GM19372 (cell line): Measurements from ENCODE around the gene KRT2.
"Not testable (repeated sequence)": the region's sequence is repeated elsewhere in the genome, so short reads cannot be mapped to it uniquely, and the experiment has no call there.

Source experiments
- ATAC-seq: cut with Tn5 transposase; IDR thresholded peaks from one replicate; pipeline ENCODE4 v1.9.1; 2021; ENCODE audit warnings: mild to moderate bottlenecking, low read depth, moderate library complexity; ENCODE audit not compliant: unreplicated experiment

Gene KRT2

GRCh38 chr12:52685406-52685890 is 33.4 kb upstream of the KRT2 start:
- ATAC-seq, result no peak

- no peak for ATAC-seq
Measured at GRCh38 chr12:52684431-52684830, 32.4 kb upstream of the KRT2 start.

DNA sequence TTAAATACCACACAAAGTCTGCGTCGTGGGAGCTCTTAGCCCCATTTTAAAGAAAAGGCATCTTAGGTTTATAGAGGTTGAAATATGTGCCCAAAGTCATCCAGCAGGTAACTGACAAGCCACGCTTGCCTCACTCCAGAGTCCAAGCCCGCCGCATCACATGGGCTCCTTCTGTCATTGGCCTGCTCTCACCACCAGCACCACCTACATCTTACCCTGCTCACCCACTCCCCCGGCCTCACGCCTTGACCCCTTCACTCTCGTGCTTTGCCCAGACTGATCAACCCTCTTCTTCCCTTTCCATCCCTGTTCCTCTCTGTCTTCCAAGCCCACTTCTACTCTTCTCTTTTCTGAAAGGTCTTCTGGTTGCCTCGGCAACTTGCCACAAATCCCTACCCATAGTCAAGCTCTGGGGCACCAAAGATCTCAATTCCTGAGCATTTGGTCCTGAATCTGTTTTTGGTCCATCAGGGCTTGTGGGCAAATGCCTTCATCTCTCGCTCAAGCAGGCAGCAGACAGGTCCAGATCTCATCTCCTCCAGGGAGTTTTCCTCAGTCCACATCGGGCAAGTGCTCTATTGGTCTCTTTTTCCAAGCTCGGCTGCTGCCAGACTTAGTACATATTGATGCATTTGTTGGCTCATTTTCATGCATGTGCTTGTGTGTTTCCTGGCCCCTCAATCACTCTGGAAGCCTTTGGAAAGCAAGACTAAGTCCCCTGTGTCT is 31.7 kb upstream of the KRT2 start:
- ATAC-seq, result no peak

- no peak for ATAC-seq
Measured at GRCh38 chr12:52682938-52683574, 31.0 kb upstream of the KRT2 start.

GRCh38 chr12:52682381-52682660 is 30.3 kb upstream of the KRT2 start:
- ATAC-seq, result no peak

DNA sequence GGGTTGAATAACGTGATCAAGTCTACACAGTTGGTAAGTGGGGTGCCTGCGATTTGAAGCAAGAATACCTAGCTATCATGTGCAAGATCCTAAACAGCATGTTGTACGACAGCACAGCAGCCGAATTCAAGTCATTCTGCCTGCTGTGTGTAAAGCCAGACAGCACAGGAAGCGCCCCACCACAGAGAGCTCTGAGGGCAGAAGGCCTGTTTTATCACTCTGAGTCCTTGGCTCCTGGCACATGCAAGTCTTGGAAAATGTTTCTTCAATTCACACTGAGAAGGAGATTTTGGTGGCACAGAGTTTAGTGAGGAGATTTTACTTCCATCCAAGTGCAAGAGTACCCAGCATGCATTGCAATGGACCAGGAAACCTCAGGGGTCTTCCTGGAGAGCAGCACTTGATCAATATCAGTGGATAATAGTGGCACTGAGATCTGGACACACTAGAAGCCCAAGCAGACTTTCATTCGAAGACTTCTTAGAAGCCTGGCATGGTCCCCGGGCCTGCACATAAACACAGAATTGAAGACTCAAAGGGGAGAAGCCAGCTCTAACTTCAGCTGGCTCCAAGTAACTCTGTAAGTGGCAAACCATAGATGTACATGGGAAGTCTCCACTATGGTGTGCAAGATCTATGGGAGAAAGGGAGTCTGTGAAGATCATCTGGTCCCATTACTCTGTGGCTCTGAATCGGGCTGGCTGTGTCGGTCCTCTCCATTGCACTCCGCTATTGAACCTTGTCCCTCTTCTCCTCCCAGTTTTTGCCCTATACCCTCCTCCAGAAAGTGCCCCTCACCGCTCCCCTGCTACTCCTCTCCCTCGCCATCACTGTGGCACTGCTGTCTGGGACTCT is 29.7 kb upstream of the KRT2 start:
- ATAC-seq, result no peak

DNA sequence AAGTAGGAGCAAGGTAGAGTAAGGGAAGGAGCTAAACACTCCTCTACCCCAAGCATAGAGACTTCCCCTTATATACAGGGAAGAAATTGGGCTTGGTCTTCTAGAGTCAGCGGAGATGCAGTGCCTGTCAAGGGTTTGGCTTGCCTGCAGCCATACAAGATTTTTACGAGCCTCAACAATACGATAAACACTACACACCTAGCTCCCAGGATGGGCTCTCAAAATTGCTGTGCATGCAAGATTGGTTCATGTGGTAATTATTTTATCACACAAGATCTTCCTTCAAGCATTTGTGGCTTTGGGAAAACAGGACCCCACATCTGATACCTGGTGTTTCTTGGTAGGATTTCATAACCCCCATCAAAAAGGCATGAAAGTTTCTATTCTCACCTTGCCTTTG is 28.4 kb upstream of the KRT2 start, which contains the start of gene KRT1:
Gene KRT1 (minus strand): TSS at position 45 of the 400 bp plus-strand sequence. CDS start 59 bp downstream, outside the sequence.
- no peak for ATAC-seq

DNA sequence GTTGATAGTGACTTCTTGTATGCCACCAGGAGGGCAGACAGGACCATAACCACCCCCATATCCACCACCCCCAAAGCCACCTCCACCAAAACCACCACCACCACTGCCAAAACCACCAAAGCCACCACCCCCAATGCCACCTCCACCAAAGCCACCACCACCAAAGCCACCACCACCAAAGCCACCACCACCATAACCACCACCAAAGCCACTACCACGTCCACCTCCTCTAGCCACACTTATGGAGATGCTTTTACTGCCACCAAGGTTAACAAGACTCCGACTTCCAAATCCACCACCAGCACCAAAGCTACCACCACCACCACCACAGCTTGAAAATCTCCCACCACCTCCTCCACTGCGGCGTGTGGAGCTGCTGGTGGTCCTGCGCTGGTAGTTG is 27.9 kb upstream of the KRT2 start:
- ATAC-seq, result no peak

DNA sequence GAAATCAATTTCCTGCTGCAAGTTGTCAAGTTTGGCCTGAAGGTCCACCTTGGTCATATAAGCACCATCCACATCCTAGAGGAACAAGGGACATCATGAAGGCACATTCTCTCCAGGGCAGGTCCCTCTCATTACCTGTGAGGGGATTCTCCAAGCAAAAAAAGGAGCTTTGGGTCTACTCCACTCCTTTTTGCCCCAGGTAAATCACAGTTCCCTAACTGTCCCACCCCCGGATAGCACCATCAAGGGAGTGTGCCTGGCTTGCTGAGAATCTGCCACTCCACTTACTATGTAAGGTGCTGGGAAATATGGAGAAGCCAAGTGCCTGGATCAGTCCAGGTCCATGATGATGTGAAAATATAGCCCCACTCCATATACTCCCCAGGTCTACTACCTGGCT is 25.7 kb upstream of the KRT2 start:
- no peak for ATAC-seq

GRCh38 chr12:52677126-52677525 is 25.1 kb upstream of the KRT2 start:
- ATAC-seq, result no peak

DNA sequence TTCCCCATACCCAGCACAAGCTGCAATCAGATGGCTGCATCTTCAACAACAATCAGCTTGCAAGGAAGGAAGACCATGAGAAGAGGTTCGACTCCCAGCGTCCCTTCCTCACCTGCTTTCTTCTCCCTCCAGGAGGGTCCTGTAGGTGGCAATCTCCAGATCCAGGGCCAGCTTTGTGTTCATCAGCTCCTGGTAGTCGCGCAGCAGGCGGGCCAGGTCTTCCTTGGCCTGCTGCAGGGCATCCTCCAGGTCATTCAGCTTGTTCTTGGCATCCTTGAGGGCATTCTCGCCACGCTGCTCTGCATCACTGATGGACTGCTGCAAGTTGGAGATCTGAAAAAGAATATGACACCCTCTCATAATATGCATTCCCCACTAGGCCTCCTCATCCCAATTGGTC is 24.2 kb upstream of the KRT2 start:
- no peak for ATAC-seq

- ATAC-seq, result no peak
Measured at GRCh38 chr12:52675301-52675701, 23.3 kb upstream of the KRT2 start.

- no peak for ATAC-seq
Measured at GRCh38 chr12:52674433-52674775, 22.4 kb upstream of the KRT2 start.

- no peak for ATAC-seq
Measured at GRCh38 chr12:52673713-52674432, 21.9 kb upstream of the KRT2 start.

- ATAC-seq, result no peak
Measured at GRCh38 chr12:52673217-52673616, 21.2 kb upstream of the KRT2 start.

DNA sequence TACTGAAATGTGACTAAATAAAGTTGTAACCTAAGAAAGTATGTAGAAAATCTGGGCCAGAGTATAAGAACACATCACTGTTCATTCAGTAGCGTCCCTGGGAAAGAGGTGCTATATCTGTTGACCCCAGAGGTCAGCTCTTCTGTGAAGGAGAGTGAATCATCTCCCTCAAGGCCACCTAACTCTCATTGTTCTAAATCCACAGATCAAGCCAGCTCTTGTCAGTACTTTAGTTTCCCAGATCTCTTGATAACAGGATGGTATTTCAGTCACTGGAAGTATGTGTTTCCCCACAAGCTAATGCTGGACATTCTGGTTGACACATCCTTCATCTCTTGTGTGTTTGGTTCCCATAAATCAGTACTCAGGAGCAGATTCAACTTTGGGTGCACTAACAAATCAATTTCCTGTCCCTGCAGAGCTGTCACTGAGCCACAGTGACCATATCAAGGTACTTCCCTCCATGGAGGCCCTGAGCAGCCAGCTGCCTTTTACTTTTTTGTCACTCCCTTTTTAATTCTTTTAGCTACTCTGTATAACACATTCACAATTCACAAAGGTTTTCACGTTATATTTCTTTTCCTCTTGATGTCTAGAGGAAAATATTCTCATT is 20.4 kb upstream of the KRT2 start:
- no peak for ATAC-seq

- ATAC-seq, result no peak
Measured at GRCh38 chr12:52670961-52671360, 18.9 kb upstream of the KRT2 start.

DNA sequence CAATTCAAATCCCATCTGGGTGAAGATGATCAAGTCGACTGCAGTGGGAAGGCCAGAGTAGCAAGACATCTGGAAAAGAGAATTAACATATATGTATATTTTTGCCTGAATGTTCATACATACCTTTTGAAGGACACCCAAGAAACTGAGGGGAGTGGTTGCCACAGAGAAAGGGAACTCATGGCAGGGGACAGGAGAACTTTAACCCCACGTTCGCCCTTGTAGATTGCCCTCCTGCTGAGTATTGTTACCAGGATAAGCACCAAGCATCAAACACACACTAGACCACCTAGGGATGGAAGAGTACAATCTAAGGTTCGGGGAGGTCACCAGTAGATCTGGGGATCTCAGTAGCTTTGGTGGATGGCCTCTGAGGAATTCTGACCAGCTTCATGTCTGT is 18.5 kb upstream of the KRT2 start:
- ATAC-seq, result no peak

DNA sequence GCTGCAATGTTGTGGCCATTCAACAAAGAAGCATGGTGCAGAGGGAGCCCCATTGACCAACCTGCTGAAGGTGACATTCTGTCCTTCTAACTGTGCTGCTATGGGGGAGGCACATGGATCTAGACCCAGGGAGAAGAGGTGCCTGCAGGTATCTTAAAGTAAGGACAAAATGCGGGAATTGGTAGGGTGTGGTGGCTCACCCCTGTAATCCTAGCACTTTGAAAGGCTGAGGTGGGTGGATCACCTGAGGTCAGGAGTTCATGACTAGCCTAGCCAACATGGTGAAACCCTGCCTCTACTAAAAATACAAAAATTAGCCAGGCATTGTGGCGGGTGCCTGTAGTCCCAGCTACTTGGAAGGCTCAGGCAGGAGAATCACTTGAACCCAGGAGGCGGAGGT is 17.9 kb upstream of the KRT2 start:
- ATAC-seq, result not testable (repeated sequence)

- no peak for ATAC-seq
Measured at GRCh38 chr12:52669426-52669825, 17.4 kb upstream of the KRT2 start.
